ENCODE measurements around the gene IFNW1. TPM values are rescaled to one million over a fixed set of nuclear protein-coding genes. Genes with fewer than 3 reads are reported as not detected.
A peak's percentile ranks its signal among the peaks of the same experiment; 100 is the strongest.
"Not testable (repeated sequence)": the region's sequence is repeated elsewhere in the genome, so short reads cannot be mapped to it uniquely, and the experiment has no call there.

The IFNW1 gene
- total RNA-seq (ENCODE audit: insufficient read depth, low replicate concordance) = 0.48 TPM

DNA sequence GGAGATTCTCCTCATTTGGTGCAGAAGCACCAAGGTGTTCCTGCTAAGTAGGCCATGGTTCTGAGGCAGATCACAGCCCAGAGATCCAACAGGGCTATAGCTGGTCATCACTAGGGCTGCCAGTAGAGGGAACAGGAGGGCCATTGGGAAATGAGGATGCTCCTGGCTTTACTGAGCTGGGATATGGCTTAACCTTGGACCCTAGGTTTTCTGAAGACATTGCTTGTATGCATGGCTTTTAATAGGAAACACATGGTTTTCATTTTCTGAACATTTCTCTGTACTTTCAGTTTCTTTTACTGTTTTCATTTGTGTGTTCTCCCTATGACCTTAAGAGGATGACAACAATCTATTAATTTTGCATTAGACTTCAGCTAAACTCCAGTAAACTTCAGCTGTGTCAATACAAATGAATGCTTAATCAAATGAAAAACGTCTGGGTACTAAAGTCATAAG lies at the start of gene IFNW1:
IFNW1 (minus strand) TSS at position 406 of the 456 bp plus-strand sequence; CDS start at position 144, 262 bp downstream.
- no peak for DNase-seq (ENCODE audit: low spot score)

DNA sequence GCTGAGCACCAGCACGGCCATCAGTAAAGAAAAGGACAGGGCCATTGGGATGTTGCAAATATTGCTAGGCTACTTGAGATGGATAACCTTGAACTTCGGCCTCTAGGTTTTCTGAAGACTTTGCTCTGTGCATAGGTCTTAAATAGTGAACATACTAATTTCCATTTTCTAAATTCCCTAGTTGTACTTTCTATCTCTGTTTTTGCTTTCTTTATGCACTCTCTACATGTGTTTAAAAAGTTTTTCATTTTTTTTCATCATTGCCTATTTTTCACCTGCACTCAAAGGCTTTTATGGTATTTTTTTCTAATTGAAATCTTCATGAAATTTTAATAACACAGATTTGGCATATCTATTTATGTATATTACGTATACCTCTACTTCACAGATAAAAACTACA lies 45.9 kb upstream of the IFNW1 start, which contains the start of gene IFNA4:
IFNA4 (minus strand) TSS at position 101 of the 400 bp plus-strand sequence; CDS start at position 45, 56 bp downstream.
- DNase-seq (ENCODE audit: low spot score) = not testable (repeated sequence)

DNA sequence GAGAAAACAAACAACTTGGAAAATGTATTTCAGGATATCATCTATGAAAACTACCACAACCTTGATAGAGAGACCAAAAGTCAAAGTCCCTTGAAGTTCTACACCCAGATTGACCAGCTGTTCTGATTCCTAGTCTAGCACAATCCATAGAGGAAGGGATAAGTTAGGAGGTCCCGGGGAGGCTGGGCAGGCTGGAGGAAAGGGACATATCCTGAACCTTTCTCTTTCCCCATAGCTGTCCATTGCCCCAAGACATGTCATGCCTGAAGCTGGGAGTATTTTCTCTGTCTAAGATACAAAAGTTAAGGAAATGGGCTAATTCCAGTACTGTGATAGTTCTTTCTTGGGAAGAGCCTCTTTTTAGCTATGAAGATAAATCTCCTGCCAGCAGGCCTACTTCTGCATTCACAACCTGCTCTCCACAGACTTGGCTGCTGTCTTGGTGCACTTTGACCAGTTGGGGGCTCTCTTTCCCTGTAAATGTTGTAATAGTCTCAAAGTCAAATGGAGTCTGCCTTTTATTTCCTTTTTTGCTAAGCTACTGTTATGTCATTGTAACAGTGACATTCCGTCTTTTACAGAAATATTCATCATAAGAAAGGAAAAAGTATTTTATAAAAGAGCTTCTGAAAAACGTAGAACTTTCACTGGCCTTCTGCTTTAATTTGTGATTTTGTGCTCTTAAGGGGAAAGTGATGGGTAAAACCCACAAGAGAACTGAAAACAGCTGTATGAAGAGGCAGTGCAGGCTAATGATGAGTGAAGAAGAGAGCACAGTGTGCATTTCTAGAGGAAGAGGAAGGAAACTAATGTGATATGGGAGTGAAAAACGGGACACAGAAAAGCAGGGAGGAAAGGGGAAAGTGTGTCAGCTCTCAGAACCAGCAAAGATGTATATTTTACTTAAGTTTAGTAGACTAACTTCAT lies 41.4 kb upstream of the IFNW1 start:
- peak; percentile 6 for DNase-seq (ENCODE audit: low spot score)

DNA sequence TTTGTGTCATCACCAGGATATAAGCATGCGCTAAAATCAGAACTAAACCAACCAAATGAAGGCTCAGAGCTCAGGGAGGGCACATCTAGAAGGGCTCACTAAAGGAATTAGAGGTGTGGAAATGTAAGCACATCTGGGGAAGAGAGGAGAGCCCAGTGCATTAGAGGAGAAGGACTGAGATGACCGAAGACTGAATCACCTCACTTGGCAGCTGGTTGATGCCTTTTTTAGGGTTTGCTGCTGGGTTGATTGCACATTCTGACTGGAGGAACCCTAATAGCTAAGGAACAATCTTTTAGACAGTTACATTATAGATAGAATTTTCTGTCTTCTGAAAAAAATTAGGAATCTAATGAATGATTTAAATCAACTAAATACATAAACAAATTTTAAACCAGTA lies 33.0 kb upstream of the IFNW1 start:
- no peak for DNase-seq (ENCODE audit: low spot score)

DNA sequence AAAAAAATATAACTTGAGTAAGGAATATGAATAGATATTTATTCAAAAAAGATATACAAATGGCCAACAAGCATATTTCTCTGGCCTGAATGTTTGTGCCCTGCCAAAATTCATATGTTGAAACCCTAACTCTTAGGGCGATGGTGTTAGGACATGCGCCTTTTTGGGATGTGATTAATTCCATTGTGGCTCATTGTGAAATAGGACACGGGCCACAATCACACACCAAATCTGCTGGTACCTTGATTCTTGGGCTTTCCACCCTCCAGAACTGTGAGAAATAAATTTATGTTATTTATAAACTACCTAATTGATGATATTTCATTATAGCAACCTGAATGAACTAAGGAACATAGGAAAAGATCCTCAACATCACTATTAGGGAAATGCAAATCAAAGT lies 30.5 kb upstream of the IFNW1 start:
- no peak for DNase-seq (ENCODE audit: low spot score)

DNA sequence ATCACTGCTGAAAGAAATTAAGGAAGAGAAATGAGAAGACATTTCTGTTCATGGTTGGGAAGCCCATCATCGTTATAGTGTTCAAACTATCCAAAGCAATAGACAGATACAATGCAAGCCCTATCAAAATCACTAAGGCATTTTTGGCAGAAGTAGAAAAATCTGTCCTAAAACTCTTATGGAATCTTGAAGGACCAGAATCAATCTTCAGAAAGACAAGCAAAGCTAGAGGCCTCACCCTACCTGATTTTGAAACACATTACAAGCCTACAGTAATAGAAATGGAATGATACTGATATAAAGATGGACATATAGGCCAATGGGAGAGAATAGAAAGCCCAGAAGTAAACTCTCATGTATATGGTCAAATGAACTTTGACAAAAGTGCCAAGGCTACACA lies 29.7 kb upstream of the IFNW1 start:
- no peak for DNase-seq (ENCODE audit: low spot score)

DNA sequence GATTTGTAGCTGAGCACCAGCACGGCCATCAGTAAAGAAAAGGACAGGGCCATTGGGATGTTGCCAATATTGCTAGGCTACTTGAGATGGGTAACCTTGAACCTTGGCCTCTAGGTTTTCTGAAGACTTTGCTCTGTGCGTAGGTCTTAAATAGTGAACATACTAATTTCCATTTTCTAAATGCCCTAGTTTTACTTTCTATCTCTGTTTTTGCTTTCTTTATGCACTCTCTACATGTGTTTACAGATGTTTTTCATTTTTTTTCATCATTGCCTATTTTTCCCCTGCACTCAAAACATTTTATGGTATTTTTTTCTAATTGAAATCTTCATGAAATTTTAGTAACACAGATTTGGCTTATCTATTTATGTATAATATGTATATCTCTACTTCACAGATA lies 24.9 kb upstream of the IFNW1 start, which contains the start of gene IFNA21:
IFNA21 (minus strand) TSS at position 101 of the 400 bp plus-strand sequence; CDS start at position 53, 48 bp downstream.
- DNase-seq (ENCODE audit: low spot score) = not testable (repeated sequence)

DNA sequence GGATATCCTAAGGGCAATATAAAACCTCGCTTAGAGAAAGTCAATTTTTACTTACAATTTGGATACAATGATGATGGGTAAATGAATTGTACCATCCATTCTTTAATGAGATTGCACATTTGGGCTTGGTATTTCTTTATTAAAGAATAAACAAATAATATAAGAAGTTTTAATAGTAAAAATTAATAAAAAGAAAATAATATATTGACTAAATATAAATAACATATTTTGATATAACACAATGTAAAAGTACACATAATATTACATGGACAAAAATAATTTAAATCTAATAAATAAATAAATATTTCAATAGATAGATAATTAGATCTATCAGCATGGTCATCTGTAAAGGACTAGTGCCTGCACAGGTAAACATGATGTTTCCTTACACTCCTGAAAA lies 23.9 kb upstream of the IFNW1 start:
- no peak for DNase-seq (ENCODE audit: low spot score)

DNA sequence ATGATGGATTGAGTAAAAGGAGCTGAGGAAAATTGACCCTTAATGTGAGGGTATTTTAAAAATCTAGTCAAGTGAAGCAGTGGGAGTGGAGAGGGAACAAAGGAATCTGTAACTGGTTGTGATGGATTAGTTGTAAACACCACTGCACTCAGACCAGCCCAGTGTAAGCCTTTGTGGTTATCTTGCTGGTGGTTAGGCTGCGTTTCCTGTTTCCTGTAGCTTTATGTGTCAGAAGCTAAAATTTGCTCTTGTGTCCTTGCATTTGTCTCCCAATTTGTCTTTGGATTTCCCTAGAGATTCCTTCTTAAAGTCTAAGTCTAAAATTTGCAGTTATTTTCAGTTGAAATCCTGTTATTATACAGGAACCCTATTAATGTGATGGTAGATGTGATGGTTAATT lies 18.5 kb upstream of the IFNW1 start:
- no peak for DNase-seq (ENCODE audit: low spot score)

DNA sequence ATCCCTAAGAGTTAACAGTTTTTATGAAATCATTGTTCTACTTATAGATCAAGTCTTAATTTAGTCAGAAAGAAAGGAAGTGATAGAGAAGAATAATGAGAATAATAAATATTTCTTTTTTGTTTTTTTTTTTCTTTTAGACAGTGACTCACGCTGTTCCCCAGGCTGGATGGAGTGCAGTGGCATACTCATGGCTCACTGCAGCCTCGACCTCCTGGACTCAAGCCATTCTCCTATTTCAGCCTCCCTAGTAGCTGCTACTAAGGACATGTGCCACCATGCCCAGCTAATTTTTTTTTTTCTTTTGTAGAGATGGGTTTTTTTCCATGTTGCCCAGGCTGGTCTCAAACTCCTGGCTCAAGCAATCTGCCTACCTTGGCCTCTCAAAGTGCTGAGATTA lies 13.9 kb upstream of the IFNW1 start:
- no peak for DNase-seq (ENCODE audit: low spot score)

DNA sequence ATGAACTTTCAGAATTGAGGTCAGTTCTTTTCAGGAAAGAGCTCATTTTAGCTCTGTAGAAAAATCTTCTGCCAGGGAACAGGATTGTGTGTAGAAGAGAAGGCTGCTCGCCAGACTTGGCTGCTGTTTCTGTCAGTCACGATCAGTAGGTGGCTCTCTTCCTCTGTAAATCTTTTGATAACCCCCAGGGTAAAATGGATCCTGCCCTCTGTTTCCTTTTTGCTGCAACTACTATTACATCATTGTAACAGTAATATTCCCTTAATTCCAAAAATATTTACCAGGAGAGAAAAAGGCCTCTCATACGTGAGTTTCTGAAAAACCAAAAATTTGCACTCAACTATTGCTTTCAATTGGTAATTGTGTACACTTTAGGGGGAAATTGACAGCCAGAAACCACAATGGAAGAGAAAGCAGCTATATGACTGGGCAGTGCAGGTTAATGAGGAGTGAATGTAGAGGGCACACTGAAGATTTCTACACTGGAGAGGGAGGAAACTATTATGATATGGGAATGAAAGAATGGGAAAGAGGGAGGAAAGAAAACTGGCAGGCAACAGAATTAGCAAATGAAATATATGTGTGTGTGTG lies 12.5 kb upstream of the IFNW1 start:
- peak; percentile 21 for DNase-seq (ENCODE audit: low spot score)

DNA sequence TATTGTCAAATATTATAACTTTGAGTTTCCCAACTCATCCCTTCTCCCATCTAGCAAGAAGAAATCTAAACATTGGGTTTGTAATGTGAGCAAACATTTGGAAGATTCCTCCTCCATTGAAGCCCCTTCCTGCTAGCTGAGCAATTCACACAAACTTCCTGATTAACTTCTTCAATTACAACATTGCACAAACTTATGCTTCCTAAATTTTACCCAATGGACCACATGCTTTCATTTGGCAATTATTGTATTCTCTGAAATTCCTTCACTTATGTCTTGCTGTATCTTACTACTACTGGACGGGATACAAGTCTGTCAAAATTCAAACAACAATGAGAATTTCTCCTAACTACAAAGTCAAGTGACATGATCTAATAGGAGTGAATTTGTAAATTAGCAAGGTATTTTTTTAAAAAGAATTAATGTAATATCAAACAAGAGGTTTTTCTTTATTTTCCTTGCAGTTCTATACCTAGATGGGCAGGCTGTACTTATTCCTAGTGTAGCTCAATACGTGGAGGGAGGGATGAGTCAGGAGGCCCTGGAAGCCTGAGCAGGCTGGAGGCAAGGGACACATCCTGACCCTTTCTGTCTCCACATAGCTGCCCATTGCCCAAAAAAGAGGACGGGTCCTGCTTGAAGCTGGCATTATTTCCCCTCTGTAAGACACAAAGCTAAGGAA lies 11.8 kb upstream of the IFNW1 start:
- peak; percentile 30 for DNase-seq (ENCODE audit: low spot score)

DNA sequence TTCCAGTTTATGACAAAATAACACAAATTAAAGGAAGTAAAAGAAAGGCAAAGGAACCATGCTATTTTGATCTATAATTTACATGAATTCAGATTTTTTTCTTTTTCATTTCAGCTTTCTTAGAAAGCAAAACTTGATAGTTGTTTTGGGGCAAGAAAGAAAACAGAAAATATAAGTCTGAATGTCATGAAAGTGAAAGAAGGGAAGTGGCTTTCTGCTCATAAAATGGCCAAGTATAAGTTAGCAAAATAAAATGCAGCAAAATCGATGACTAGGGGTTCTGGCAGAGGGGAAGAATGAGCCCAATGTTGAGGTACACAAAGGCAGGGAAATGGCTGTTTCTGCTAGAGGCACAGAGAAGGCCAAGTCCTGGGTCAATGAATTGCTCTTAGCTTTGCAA lies 3.0 kb upstream of the IFNW1 start:
- DNase-seq (ENCODE audit: low spot score) = no peak

DNA sequence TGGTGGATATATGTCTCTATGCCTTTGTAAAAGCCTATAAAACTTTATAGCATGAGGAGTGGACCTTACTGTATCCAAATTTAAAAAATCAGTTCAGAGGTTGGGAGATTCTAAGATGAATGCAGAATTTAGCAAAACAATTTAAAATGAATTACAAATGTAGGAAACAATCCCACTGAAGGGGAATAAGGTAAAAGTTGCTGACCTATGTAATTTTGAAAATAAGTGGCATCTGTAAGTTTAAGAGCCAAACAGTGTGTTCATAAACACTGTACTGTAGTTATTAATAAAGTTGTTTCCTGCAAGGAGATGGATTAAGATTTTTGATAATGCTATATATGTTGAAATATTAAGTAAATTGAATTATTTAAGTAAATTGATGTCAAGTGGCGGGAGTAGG lies 4.6 kb downstream of the IFNW1 start:
- DNase-seq (ENCODE audit: low spot score) = no peak

DNA sequence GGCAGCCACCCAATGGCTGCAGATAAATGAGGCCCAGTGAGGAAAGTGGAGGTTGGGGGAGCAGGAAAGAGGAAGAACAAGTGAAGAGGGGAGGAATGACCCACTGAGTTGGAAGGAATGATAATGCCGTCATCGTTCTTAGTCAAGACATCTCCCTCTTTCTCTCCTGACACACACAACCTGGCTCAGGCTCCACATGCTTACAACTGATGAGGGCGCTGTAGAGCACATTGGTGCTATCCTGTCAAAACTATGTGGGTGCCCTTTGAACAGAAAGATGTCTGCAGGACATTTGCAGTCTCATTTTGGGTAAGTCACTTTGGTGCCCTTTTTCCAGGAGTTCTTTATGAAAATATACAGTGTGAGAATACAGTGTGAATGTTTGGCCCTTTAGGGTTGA lies 5.9 kb downstream of the IFNW1 start:
- no peak for DNase-seq (ENCODE audit: low spot score)

DNA sequence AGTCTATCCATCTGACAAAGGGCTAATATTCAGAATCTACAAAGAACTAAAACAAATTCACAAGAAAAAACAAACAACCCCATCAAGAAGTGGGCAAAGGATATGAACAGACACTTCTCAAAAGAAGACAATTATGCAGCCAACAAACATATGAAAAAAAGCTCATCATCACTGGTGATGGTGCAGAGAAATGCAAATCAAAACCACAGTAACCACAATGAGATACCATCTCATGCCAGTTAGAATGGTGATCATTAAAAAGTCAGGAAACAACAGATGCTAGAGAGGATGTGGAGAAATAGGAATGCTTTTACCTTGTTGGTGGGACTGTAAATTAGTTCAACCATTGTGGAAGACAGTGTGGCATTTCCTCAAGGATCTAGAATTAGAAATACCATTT lies 13.4 kb downstream of the IFNW1 start:
- DNase-seq (ENCODE audit: low spot score) = not testable (repeated sequence)

DNA sequence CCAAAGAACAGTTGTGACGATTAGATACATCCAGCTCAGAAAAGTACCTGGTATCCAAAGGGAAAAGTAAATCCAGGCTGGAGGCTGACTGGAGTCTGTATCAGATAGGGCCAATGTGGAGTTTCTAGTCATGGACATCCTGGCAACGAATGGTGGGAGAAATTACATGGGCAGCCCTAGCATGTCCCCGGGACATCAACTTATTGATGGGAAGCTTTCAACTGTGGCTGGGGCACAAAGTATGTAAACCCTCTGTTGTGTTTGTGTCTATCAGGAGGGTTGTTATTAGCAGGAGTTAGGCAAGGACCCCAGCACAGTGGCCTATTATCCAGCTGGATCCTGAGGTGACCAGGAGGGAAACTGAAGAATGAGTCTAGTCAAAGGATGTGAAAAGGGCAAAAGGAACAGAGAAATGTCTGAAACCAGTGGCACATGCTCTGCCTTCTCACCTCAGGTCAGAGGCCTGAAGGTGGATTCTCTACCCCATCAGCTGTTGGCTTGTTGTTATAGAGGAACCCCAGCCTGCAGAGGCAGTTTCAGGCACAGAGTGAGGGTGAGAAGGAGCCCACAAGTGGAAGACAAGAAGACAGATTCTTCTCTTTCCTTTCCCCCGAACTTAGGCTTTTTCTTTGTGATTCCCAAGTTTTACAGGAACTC lies 19.9 kb downstream of the IFNW1 start:
- no peak for DNase-seq (ENCODE audit: low spot score)

DNA sequence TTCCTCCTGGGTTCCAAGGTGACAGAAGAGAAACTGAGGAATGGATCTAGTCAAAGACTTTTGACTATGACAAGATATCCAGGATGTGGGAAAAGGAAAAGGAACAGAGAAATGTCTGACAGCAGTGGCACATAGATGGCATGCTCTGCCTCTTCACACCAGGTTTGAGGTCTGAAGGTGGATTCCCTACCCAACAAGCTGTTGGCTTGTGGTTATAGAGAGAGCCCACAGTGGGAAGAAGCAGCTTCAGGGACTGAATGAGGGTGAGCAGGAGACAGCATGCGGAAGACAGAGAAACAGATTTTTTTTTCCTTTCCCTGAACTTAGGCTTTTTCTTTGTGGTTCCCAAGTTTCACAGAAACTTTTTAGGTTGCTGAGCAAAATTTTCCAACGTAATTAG lies 20.6 kb downstream of the IFNW1 start:
- no peak for DNase-seq (ENCODE audit: low spot score)

DNA sequence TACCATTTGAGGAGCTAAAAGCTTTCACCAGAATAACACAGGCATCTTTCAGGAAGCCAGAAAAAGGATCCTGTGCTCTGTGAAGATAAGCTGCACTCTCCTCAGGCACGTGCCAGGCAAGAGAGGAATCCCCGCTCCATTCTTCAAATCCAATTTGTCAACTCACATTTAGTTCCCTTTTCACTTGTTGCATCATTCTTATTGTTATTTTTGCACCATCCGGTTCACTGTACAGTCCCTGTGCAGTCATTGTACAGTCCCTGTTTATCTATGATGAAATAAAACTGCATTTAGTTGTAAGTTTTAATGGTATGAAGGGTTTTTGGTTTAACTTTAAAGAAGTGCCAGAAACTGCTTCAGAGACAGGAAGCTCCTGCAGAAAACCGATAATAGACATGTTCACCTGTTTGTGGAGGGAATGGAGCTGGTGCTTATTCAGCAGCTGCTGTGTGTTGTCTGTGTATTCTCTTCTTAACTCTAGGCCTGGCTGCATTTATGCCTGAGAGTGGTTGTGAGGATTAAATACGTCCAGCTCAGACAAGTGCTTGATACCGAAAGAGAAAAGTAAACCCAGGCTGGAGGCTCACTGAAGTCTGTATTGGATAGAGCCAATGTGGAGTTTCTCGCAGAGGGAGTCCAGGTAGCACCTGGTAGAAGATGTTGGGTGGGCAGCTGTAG lies 22.4 kb downstream of the IFNW1 start:
- DNase-seq (ENCODE audit: low spot score) = peak; percentile 15

DNA sequence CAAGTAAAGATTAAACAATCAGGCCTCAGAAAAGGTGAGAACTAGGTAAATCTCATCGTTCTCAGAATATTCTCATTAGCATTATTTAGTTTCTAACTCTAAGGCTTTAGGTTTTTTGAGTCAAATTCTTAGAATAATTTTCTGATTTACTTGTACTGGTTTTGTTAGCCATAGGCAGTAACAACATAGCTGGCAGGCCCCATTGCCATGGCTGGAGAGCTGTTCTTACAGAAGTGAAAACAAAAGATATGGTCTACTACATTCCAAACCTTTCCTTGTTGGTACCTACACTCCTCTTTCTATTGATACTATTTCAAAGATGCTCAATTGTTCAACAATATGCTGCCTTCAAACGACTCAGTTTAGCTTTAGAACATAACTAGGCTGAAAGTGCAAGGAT lies 27.3 kb downstream of the IFNW1 start:
- DNase-seq (ENCODE audit: low spot score) = no peak

Data from umbilical cord (tissue), 2 donors.